IPS-NIHi11 (cell line): ENCODE measurements around the gene SLC9C1.

Source experiments
- DNase-seq: peaks from one replicate; pipeline ENCODE4 v3.0.0; 2012; ENCODE audit warnings: mixed read lengths, low spot score

SLC9C1 gene

DNA sequence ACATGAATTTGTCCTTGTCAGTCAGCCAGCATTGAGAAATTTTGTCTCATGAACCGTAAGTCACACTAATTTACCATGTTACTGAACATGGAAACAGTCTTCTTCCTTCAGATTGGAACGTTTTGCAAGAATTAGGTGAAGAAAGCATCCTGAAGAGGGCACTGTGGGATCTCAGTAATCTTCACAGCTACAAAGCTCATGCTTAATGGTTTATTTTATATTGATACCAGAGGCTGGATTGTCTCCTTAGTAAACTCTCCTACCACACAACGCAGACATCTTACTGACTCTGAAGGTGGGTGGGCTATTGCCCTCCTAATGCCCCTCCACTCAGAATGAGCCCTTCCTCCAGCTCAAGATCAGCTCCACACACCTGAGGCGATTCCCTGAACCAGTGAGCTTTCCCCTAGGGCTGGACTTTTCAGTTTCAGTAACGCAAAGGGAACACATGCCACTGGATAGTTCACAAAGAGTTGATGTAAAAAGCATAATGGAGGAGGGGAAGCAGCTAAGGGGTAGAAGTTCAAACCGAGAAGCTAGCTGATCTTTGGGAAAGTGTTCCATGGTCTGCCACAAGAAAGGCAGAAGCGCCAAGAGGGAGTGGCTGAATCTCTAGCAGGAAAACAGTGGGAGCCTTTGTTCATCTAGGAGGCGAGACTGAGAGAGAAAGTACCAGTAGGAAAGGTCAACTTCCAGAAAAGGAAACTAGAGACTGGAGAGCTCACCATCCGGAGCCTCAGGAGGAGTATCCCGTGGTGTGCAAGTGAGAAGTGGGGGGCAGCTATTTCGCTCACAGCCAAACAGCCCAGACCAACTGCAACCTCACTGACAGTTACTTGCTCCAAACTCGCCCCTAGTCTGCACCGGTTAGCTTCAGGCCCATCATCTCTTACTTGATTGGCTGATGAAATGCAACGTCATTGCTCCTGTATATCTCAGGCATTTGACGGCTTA, at the start of gene SLC9C1:
Gene SLC9C1 (minus strand): TSS at position 849 of the 954 bp plus-strand sequence. CDS start 7,425 bp downstream, outside the sequence.
- DNase-seq, result peak; percentile 43

GRCh38 chr3:112341386-112341785, 47.4 kb upstream of the SLC9C1 start:
- DNase-seq, result no peak

DNA sequence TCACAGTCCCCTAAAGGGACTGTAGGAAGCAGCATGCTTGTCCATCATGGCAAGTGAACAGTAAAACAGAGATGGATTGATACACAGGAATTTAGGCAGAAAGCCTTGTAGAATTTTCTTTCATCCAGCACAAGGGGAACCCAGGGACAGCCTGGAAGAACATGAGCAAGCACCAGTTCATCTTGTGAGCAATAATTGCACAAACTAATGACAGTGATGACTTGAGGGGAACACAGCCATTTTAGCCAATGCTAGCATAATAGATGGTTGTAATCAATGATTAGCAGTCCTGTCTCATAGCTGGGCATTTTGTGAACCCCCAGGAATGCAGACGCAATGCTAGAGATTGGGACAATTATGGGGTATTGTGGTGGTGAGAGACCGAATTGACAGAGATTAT, 45.6 kb upstream of the SLC9C1 start:
- DNase-seq, result no peak

DNA sequence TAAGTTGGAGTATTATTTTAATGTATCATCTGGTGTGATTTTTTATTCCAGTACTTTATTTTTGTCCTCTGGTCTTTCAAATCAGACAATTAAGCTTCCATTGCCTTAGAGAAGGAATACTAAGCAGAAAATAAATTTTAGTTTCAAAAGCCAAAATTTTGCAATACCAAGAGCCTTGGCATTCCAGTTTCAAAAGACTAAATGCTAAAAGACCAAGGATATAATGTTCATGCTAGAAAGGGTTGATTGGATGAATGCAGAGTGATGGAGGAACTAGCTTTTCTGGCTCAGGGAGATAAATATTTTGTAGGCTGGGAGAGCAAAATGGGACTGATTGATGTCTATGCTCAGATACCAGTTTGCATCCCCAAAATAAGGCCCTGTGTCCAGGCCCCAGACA, 45.1 kb upstream of the SLC9C1 start:
- no peak for DNase-seq

DNA sequence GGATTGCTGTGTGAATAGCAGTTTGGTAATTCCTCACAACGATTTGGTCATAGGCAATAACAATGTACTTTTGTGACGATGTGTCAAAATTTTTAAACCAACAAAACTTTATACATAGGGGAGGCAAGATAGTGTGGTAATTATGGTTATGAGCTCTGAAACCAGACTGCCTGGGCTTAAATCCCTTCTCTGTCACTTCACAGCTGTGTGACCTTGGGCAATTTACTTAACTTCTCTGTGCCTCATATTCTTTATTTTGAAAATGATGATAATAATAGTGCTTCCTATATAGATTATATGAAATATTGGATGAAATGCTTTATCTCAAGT, 44.7 kb upstream of the SLC9C1 start:
- DNase-seq, result no peak

DNA sequence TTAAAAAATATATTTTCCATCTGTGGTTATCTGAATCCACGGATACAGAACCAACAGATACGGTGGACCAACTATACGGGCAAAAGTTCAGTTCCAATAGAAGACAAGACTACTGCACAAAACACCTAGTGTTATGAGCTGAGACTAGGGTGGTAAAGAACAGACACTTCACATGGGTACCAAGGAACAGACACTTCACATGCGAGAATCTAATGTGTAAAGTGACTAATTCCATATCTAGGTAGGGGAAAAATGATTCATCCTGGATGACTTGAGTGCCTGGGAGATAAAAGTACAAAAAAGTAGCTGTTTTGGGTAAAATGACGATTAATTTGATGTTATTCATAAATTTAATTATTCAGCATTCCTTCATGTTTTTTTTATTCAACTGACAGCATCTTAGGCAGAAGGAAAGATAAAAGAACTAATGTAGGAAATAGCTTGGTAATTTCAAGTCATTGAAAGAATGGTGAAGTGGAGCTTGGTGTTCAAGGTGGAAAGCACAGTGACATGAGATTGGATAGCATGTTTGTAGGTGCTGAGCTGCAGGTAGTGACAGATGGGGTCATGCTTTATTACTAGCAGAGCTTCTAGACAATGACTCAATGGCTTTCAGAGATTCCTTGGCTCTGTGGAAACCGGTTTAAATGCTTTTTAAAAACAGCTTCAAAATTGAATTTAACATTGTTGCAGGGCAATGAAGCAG, 44.2 kb upstream of the SLC9C1 start:
- DNase-seq, result no peak

DNA sequence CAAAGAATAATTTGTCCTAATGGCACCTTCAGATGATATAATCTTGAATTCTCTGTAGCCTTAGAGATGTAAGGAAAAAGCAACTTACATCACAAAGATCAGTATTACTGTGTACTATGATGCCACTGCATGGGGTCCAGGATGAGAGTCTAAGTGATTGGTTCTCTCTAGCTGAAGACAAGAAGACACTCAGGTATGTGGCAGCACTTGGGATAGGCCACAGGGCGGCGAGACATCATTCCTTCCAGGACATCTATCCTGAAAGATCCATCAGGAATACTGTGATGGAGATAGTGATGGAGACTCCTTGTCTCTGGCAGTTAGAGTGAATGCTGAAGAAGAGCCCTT, 41.4 kb upstream of the SLC9C1 start:
- no peak for DNase-seq

DNA sequence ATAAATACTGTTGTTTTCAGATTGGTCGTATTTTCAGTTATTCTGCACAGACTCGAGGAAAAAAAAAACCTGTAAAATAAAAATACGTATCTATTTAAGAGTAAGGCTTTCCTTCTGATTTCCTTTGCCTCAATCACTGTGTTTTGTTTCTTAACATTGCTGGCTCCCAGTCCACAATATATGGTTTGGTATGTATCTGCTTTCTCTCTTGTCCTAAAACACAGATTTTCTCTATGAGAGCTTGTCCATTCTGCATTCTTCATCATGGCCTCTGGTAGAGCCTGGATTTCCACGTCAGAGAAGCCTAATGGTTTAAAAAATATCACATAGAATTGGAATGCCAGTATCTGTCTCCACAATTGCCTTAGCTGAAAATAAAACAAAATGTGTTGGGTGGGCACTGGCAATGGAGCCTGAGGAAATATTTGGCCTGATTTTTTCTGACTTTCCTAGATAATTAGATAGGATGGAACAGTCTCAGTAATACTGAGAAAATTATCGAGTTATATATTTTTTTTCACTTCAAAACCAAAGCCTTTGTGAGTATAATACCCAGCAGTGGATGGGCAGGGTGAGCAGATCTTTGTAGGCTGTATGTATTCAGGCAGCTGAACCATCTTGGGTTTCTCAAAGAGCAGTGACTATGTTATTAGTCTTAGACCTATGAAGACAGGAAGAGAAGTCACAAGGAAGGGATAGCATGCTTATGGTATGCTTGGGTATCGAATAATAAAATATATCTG, 40.8 kb upstream of the SLC9C1 start:
- no peak for DNase-seq

DNA sequence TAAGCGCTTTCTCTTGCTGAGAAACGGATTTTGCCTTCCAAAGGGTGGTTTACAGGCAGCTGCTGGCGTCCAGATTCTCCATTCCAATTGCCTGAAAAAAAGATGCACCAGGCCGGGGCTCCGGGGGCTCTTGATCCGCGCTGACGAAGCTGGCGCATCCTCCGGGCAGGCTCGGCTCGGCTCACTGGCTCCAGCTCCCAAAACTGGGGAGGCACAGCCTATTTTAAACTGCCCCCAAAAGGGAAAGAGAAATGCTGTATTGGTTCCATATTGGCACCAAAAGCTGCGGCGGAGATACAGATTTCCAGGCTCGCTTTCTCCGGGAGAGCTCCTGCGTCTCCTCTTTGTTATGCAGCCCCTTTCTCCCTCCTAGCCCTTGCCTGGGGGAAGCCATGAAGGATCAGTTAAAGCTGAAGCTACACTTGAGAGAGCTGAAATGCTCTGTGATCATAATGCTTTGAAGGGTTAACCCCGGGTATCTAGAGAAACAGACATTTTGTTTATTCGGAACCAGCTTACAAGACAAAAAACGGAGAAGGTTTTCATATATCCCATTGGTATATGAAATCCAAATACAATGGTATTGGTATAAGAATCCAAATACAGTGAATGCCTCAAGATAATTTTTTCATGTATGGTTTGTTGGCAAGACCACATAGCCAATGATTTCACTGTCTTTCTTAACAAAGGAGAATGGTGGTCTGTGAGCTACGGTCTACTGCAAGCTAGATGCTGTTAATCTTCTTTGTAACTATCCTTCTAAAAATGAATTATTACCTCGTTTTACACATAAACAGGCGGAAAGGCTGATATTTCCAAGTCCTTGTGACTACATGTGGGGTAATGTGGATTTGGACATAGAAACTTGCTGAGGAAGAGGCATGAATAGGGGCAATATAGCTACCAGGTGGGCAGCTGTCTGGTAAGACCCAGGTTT, 39.6 kb upstream of the SLC9C1 start:
- DNase-seq, result peak; percentile 39

DNA sequence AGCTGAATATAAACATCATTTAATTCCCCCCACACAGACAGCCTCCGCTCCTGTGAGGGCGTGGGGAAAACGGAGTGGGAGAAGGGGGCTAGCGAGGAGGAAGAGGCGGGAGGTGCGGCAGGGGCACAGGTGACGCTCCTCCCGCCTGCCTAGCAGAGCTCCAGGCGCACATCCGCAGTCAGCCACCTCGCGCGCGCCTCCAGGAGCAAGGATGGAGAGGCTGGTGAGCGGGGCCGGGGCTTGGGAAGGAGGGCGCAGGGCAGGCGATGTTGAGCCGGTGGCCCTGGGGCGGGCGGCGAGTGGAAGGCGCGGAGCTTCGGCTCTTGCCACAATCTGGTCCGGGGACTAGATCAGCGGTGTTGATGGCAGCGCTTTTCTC, 39.0 kb upstream of the SLC9C1 start, which contains the start of gene CD200:
Gene CD200 (plus strand): TSS at position 155 of the 379 bp plus-strand sequence. CDS start 57 bp downstream, at position 212.
- DNase-seq, result peak; percentile 50

DNA sequence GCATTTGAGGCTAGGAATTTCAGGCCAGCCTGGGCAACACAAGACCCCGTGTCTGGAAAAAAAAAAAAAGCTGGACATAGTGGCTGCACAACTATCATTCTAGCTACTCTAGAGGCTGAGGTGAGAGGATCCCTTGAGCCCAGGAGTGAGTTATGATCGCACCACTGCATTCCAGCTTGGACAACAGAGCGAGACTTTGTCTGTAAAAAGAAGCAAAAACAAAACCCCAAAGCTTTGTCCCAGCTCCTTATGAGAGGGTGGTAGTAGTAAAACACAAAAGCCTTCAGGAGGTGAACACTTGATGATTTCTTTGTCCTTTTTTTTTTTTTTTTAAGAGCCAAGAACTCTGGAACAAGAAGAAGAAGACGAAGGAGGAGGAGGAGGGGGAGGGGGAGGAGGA, 37.8 kb upstream of the SLC9C1 start:
- no peak for DNase-seq

DNA sequence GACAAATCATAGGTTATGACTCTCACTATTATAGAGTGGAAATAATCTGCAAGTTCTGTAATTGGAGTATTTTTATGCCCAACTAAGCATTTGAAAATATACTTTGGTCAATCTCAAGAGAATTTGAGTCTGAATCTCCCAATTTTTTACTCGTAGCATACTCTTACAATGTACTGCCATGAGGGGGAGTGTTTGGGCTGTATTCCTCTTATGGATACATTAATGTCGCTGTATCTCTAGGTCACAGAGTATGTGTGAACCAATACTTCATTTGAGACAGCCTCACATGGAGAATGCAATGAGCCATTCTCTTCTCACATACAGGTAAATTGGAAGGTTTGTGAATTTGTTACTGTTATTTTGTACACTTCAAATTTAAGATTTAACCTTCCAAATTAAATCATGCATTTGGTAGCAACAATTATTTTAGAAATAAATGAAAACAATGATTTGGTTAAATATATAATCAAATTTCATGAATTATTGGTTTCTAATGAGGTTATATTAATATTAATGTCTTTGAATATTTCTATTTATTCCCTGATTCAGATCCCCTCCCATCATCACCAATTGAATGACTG, 33.4 kb upstream of the SLC9C1 start:
- DNase-seq, result peak; percentile 31

DNA sequence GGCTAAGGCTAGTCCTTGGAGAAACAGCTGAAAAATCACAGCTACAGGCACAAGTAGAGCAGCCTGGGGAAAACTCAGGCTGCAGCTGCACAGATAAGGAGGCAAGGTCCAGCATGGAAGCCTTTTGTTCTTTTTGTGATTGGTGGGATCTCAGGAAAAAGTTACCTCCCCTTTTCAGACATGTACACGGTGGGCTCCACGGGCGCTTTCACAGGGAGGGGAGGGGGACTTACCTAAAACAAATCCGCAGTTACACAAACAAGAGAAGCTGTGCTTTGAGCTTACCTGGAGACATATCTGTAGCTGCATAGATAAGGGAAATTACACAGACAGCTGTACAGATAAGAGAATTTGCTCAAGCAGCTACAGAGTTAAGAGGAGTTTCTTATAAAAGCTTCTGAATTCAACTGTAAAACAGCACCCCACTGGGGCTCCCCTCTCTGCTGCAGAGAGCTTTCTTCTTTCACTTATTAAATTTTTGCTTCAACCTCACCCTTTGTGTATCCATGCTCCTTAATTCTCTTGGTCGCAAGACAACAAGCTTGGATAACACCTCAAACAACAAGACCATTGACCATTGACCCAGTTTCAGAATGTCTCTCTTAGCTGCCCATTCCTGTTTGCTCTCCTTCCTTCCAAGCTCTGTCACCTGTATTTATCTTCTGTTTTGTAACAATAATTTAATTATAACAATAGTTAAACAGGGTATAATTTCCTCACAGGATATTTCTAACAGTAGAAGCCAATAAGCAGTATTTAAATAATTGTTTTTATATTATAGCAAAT, 28.0 kb upstream of the SLC9C1 start:
- no peak for DNase-seq

GRCh38 chr3:112320691-112321090, 26.7 kb upstream of the SLC9C1 start:
- DNase-seq, result no peak

GRCh38 chr3:112319516-112320276, 25.7 kb upstream of the SLC9C1 start:
- no peak for DNase-seq

DNA sequence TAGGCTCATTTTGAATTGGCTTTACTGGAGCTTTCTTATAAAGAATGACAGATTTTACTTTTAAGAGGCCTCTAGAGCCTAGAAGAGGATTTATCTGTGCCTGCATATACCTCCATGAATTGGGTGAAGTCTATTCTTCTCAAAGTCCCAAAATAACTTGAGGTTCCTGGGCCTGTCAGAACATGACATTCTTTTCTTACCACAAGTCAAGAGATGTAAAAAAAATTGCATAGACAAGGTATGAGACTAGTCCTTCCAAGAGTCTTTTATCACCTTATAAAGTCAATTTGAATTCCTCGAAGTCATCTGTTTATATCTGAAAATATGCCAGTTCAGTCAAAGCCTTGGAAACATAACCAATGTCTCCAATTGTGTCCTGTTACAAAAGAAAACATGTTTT, 21.8 kb upstream of the SLC9C1 start:
- DNase-seq, result no peak

- no peak for DNase-seq
These were observed 20.6 kb upstream of the SLC9C1 start for GRCh38 chr3:112314649-112315048.

- no peak for DNase-seq
These were observed 14.3 kb upstream of the SLC9C1 start for GRCh38 chr3:112308151-112308911.

GRCh38 chr3:112307557-112307956, 13.5 kb upstream of the SLC9C1 start:
- no peak for DNase-seq
